Transverse colon (tissue), 4 donors: ENCODE results near the gene EPOP. TPM values are rescaled to one million over a fixed set of nuclear protein-coding genes. Genes with fewer than 3 reads are reported as not detected.

Experiments used
- small RNA-seq, 4 donors: library from RNA; depleted of rRNA; stranded (forward); fragments of <200 nt; gene quantifications; one replicate each; pipeline ENCODE3, GENCODE V24; 2016
- total RNA-seq, 4 donors: library from RNA; depleted of rRNA; stranded (reverse); fragments of >200 nt; gene quantifications; one replicate each; pipeline ENCODE4 v1.1.0, GENCODE V29; 2016

EPOP gene
- total RNA-seq, 4 donors from 2014 or later: 0.14 to 3.8 (median 0.61) TPM

Small RNAs within 50 kb of the gene (small RNA-seq; reads per million reads assigned to genes)
- gene MIR4726 (0 reads per million in 4 donors), gene MIR4734 (0 reads per million in 4 donors)

Other genes starting within 250 kb of the EPOP start
- 10 to 100 TPM in 3 of 4 donors, 1 to 10 TPM in 1; 4.5 to 21.7 (median 17.0) TPM for gene ARHGAP23, start 246.5 kb downstream of the EPOP start, total RNA-seq
- gene SRCIN1, start 69.0 kb downstream of the EPOP start, total RNA-seq: 1 to 10 TPM; 1.8 to 8.8 (median 5.2) TPM
- 100 to 1,000 TPM in 2 of 4 donors, 10 to 100 TPM in 2; 68.7 to 272 (median 100) TPM for gene MLLT6, start 30.3 kb upstream of the EPOP start, total RNA-seq
- gene CISD3, start 55.4 kb upstream of the EPOP start, total RNA-seq: 10 to 100 TPM; 11.2 to 35.0 (median 20.5) TPM
- 10 to 100 TPM in 3 of 4 donors, 1 to 10 TPM in 1; 9.1 to 41.9 (median 12.2) TPM for gene PCGF2, start 73.4 kb upstream of the EPOP start, total RNA-seq
- gene PSMB3, start 77.8 kb upstream of the EPOP start, total RNA-seq: 100 to 1,000 TPM; 137 to 169 (median 159) TPM
- gene PIP4K2B, start 124.6 kb upstream of the EPOP start, total RNA-seq: 10 to 100 TPM; 15.3 to 63.5 (median 23.5) TPM
- gene CWC25, start 150.4 kb upstream of the EPOP start, total RNA-seq: 10 to 100 TPM; 22.1 to 97.3 (median 37.5) TPM
- 1,000 to 10,000 TPM in 1 of 4 donors, 100 to 1,000 TPM in 3; 386 to 1,109 (median 710) TPM for gene RPL23, start 178.8 kb upstream of the EPOP start, total RNA-seq
- gene LASP1, start 195.1 kb upstream of the EPOP start, total RNA-seq: 100 to 1,000 TPM; 117 to 553 (median 307) TPM